ENCODE results near the gene SLC19A1.
"Not testable (repeated sequence)": the region's sequence is repeated elsewhere in the genome, so short reads cannot be mapped to it uniquely, and the experiment has no call there.

The SLC19A1 gene

DNA sequence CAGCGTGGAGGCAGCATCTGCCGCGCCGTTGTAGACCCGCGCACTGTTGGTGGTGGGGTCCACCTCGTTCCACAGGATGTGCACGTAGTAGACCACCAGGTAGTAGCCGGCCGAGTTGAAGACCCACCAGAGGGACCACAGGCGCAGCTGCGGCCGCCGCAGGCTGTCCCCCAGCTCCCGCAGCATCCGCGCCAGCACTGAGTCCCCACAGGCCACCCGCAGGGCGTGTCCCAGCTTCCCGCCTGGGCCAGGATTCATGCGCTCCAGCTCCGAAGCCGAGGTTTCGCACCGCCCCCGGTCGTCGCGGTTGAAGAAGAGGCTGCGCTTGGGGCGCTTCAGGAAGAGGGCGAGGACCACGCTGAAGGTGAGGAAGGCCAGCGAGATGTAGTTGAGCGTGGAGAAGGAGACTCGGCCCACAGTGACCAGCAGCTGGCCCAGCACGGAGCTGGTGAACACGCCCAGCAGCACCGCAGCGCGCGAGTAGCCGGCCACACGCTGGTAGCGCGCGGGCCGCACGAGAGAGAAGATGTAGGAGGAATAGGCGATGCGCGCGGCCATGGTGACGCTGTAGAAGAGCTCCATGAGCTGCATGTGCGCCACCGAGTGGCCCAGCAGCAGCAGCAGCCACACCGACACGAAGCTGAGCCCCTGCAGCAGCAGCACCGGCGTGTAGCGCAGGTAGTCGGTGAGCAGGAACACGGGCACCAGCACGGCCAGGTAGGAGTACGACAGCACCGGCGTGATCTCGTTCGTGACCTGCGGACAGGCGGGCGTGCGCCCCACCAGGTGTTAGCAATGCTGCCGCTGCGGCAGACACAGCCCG is 10.6 kb downstream of the SLC19A1 start:
- DNase-seq: no peak

DNA sequence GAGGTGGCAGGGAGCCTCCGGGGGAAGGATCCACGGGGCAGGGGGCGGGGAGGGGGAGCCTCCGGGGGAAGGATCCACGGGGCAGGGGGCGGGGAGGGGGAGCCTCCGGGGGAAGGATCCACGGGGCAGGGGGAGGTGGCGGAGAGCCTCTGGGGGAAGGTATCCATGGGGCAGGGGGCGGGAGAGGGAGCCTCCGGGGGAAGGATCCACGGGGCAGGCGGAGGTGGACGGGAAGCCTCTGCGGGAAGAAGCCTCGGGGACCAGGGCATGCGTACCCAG is 11.2 kb downstream of the SLC19A1 start:
- not testable (repeated sequence) for DNase-seq

DNA sequence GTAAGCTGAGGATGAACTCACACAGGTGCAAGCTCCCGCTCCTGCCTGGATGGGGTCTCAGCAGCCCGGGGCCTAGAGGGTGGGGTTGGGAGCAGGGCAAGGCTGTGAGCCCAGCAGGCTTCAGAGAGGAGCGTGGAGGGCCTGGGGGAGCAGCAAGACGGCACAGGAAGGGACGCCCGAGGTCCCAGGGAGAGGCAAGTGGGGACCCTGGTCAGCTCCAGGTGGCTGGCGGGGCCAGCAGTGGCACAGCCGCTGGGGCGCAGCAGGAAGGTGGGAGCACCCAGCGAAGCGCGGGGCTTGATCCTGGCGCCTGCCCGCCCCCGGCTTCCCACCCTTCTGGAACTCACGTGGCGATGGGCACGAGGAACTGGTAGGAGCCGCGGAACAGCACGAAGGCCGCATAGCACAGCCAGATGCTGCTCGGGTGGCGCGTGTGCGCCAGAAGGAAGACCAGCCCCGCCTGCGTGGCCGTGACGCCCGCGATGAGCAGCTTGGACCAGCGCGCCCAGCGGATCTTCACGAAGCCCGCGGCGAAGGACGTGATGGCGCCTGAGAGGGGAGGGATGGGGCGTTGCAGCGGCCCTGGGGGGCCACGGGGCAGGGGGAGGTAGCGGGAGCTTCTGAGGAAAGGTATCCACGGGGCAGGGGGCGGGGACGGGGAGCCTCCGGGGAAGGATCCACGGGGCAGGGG is 11.7 kb downstream of the SLC19A1 start:
- DNase-seq: no peak

DNA sequence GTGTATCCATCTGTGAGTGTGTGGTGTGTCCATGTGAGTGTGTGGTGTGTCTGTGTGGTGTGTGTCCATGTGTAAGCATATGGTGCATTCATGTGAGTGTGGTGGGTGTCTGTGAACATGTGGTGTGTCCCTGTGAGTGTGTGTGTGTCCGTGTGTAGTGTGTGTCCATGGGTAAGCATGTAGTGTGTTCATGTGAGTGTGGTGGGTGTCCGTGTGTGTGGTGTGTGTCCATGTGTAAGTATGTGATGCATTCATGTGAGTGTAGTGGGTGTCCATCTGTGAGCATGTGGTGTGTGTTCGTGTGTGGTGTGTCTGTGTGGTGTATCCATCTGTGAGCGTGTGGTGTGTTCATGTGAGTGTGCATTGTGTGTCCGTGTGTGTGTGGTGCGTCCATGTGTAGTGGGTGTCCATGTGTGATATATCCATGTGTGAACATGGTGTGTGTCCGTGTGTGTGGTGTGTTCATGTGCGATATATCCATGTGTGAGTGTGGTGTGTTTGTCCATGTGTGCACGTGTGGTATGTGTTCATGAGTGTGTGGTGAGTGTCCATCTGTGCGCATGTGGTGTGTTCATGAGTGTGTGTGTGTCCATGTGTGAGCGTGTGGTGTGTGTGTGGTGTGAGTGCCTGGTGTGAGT is 12.3 kb downstream of the SLC19A1 start:
- DNase-seq: no peak

DNA sequence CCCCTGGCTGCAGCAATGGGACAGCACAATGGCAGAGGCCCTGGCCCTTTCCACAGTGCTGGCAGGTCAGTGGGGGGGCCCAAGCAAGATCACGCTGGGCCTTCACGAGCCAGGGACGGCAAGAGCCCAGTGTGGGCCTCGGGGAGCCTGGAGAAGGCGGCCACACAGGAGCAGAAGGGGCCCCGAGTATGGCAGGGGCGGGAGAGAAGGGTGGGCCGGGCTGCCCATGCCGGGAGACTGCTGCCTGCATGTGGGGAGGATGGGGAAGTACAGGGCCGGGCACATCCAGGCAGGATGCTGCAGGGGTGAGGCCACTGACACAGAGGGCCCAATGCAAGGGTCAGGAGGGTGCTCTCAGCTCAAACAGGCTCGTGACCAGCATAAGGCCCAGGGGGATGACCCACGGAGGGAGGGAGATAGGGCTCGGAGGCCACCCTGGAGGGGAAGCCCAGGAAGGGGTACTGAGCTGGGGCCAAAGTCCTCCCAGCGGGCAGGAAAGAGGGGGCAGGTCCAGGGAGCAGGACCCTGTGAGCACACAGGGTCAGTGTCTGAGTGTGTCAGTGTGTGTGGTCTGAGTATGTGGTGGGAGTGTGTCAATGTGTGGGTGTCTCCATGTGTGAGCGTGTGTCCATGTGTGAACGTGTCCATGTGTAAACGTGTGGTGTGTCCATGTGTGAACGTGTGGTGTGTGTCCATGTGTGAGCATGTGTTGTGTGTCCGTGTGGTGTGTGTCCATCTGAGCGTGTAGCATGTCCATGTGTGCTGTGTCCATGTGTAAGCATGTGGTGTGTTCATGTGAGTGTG is 13.1 kb downstream of the SLC19A1 start:
- no peak for DNase-seq

DNA sequence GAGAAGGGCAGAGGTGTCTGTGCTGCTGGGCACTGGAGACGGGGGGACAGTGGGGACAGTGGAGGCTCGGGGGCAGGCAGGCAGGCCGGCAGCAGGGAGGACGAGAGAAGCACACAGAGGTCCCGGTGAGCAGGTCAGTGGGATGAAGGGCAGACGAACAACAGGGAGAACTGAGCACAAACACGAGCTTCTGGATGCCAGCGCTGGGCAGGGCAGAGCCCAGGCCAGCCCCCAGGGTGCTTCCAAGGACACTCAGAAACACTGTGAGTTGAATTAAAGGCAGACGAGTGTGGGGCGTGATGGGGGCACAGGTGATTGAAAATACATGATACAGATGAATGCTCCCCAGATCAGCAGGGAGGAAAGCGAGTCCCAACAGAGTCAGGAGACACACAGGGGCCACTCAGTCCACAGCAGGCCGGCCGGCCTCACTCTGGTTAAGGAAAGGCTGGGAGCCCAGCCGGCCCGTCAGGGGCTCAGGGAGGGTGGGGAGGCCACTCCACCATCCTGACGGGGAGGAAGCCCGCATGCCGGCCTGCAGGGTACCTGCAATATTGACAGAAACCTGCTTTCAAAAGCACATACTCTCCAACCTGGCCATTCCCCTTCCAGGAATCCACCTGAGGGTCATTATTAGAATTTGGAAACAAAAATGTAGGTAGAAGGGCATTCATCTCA is 14.1 kb downstream of the SLC19A1 start:
- DNase-seq: no peak

DNA sequence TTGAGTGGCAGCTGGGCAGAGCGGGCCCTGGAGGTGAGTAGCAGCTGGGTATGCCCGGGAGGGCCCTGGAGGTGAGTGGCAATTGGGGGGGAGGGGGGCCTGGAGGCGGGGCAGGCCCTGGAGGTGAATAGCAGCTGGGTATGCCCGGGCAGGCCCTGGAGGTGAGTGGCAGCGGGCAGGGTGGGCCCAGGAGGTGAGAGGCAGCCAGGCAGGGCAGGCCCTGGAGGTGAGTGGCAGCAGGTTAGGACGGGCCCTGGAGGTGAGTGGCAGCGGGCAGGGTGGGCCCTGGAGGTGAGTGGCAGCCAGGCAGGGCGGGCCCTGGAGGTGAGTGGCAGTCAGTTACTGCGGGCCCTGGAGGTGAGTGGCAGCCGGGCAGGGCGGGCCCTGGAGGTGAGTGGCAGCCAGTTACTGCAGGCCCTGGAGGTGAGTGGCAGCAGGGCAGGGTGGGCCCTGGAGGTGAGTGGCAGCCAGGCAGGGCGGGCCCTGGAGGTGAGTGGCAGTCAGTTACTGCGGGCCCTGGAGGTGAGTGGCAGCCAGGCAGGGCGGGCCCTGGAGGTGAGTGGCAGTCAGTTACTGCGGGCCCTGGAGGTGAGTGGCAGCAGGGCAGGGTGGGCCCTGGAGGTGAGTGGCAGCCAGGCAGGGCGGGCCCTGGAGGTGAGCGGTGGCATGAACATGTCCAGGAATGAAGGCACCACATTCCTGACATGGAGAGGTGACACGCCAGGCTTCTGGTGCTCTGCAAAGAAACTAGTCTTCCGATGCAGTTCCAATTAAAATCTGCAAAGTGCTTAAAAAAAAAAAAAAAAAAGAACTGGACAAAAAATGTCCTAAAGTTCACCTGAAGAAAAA is 14.9 kb downstream of the SLC19A1 start:
- DNase-seq: not testable (repeated sequence)

DNA sequence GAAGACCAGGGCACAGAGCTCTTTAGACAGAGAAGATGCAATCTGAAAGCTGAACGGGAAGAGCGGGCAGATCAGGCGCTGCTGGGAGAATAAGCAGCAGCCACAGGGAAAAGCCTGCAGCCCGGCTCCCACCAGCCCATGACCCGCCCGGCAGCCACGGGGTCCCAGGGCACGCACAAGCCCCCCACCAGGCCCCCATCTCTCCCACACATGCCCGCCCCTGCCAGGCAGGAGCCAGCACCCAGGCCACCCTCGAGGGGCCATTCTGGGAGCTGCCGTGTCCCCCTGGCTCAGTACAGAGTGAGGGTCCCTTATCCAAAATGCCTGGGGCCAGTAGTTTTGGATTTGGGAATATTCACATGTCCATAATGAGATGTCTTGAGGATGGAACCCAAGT is 16.3 kb downstream of the SLC19A1 start:
- DNase-seq: no peak

DNA sequence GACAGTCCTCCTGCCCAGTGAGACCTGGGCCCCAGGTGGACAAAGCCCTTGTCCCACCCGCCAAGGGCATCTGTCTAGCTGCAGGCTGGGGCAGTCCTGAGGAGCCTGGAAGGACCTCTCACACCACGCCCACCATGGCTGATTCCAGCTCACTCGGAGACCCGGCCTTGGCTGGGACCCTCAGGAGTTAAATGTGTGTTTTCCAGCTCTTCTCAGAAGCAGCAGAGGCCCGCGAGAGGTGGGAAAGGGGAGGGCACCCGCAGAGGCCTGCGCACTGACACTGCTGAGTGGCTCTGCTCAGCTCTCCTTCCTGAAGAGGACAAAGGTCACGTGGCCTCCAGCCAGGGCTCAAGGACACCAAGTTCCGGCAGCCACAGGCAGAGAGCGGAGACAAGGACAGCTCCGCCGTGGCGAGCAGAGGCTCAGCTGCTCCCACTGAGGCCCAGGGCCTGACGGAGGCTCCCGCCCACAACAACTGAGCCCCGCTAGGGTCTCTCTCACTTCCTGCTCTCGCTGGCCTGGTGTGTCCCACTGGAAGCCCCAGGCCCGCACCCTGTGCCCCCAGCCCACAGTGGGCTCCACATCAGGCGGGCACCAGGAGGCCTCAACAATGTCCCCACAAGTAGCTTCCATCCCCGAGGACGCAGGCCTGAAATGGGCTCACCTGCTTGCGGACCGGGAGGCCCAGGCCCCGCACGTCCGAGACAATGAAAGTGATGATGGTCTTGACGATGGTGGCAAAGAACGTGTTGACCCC is 16.9 kb downstream of the SLC19A1 start:
- no peak for DNase-seq

DNA sequence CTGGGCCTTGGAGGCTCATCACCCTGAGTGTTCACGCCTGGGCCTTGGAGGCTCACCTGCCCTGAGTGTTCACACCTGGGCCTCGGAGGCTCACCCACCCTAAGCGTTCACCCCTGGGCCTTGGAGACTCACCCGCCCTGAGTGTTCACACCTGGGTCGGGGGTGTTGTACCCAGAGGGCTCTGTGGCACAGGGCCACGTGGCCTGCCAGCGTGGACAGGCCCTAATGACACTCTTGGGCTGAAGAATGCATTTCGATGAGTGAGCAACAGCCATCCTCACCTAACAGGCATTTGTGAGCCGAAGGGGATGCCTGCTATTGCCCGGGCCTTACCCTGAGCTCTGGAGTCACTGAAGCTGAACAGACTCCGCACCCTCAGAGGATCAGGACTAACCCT is 17.5 kb downstream of the SLC19A1 start:
- no peak for DNase-seq

DNA sequence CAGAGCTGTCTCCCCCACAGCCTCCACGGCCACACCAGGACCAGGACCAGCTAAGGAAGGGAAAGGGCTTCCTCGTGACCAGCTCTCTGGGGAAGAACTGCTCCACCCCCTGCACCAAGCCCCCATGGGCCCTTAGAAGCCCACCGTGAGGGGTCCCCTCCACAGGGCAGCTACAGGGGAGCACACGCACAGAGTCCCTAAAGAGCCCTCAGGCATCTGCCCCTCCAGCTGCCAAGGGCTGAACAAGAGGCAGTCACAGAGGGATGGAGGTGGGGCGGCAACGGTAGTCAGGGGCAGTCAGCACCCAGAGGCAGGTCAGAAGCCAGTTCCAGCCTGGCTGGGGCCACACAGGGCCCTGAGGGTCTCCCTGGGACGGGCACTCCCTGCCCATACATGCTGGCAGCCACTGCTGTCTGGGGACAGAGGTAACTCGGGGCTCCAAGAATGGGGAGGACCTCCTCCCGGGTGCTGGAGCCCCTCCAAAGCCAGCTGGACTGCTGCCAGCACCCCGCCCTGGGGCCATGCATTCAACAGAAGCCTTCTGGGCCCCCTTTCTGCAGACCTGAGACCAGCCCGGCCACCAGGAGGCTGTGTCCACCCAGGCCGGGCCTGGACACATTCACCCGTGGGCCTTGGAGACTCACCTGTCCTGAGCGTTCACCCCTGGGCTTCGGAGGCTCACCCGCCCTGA is 18.7 kb downstream of the SLC19A1 start:
- DNase-seq: no peak

DNA sequence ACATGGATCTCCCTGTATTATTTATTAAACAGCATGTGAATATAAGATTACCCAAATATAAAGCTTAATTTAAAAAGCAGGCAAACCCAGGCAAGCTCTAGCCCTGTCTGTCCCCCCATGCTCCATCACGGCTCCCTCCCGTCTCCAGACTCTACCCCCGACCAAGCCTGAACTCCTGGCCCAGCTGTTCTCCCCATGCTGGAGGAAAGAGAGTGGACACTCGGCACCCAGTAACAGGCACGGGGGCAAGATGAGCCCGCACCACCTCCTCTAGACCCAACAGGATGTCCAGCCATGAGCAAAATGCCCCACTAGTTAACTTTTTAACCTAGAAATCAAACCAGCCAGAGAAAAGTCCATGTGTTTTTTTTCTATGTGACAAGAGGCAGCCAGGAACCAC is 19.3 kb downstream of the SLC19A1 start:
- DNase-seq: no peak

DNA sequence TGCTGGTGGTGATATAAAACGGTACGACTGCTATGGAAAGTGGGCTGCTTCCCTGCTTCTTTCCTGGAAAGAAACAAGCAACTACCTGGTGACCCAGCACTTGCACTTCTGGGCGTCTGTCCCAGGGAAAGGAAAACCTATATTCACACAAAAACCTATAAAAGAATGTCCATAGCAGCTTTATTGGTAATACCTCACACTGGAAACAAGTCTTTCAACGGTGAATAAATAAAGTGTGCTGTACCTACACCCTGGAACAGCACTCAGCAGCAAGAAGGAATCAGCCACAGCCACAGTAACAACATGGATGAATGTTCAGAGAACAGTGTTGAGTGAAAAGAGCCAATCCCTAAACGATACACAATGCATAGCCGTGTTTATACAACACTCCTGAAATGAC is 19.9 kb downstream of the SLC19A1 start:
- DNase-seq: no peak

DNA sequence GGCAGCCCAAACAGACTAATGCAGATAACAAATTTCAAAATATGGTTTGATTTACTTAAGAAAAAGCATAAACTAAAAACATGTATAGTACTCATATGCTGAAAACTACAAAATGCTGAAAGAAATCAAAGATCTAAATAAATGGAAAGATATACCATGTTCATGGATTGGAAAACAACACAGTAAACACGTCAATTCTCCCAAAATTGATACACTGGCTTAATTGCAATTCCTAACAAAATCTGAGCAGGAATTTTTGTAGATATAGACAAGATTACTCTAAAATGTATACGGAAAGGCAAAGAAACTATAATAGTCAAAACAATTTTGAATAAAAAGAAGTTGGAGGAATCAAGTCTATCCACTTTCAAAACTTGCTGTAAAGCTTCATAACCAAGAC is 21.0 kb downstream of the SLC19A1 start:
- DNase-seq: no peak

DNA sequence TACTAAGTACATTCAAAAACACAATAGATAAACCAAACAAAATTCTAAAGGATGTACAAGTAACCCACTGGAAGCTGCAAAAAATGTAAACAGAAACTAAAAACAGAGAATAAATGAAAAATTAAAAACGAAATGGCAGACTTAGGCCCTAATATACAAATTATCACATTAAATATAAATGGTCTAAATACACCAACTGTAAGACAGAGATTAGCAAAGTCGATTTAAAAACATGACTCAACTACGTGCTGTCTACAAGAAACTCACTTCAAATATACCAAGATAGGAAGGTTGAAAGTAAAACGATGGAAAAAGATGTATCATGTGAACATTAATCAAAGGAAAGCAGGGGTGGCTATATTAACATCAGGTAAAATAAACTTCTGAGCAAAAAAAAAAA is 23.1 kb downstream of the SLC19A1 start:
- DNase-seq: no peak

DNA sequence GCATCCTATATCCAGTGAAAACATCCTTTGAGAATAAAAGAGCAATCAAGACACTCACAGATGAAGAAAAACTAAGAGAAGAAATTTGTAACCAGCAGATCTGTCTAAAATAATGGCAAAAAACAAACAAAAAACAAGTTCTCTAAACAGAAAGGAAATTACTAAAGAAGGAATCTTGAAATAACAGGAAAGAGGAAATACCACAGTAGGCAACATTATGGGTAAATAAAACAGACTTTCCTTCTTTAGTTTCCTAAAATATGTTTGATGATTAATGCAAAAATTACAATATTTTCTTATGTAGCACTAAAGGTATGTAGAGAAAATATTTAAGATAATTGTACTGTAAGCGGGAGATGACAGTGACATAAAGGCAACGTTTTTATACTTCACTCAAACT is 23.5 kb downstream of the SLC19A1 start:
- DNase-seq: no peak

DNA sequence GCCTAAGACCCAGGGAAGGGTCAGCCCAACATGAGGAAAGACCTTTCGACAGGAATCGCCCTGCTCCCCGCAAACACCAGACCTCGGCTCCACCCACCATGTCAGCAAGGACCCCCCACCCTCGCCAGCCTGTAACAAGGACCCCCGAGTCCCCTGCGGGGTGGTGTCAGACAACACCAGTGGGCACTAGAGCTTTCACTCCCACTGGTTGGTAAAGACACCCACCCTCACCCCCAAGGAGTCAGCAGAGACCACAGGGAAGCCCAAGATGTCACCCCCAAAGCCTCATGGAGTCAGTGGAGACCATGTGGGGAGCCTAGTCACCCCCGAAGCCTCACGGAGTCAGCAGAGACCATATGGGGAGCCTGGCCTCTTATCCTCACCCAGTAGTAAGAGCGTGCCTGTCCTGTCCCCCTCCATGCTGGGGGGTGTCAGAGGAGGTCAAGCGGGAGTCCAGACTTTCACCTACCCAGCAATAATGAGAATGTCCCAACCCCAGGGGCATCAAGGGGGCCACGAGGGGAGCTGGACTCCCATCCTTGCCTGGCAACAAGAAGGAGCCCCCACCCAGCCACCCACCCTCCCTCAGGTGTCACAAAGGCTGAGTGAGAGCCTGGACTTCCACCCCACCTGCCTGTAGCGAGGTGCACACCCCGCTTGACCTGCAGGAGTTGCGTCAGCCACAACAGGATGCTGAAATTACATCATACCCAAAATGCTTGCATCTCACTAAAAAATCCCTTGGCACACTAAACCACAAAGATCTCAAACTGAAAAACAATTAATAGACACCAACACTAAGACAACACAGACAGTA is 24.8 kb downstream of the SLC19A1 start:
- DNase-seq: peak; percentile 33

DNA sequence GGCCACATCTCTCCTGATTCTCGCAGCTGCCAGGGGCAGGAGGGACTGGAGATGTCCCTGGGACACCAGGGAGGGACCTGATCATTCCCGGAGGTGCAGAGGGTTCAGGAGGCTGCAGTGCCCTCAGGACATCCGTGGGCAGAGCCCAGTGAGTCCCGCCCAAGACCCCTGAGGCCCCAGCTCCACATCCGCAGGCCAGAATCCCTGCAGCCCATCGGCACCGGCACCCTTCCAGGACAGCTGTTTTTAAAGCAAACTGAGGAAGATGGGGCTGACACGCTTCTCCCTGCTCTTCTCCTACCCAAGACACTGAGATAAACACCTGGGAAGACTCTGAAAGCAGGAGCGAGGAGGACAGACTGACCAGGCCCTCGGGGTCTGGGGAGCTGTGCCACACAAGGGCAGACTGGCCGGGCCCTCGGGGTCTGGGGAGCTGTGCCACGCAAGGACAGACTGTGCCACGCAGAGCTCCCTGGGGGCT is 25.5 kb downstream of the SLC19A1 start:
- DNase-seq: no peak

DNA sequence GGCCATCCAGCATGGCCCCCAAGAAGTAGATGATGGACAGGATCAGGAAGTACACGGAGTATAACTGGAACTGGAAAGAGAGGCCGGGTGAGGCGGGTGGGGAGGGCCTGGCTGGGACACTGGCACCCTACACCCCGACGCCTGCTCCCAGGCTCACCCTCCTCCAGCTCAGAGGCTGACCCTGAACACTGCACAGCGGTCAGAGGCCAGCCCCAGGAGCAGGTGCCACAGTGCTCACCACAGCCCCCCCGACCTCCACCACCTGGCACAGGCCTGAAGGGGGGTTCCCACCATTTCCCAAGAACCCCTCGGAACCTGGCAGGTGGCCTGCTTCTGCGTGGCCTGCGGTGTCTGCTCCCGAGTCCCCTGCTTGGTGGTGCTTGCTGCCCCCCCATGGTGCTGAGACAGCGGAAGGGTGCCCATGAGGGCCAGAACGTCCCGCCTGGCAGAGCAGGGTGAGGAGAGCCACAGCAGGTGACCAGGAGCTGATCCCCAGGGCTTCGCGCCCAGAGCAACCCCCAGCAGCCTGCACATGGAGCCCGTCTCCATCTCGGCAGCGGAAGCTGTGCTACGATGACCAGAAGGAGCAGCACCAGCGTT is 26.1 kb downstream of the SLC19A1 start:
- DNase-seq: no peak
